Measurements from ENCODE around the gene TNRC6A.

- no peak for TF ChIP-seq YY1 (IDR thresholded peaks at IDR 0.05; ENCODE audit: insufficient read depth, insufficient read length)
- TF ChIP-seq ZNF274 (IDR thresholded peaks at IDR 0.05; ENCODE audit: low read depth, low read length), result no peak
Observed at GRCh38 chr16:24686678-24687077, 42.8 kb upstream of the TNRC6A start.

All from NT2/D1 (cell line).